H7 (cell line): ENCODE measurements around the gene PPP6R2. TPM values are rescaled to one million over a fixed set of nuclear protein-coding genes. Genes with fewer than 3 reads are reported as not detected.
A peak's percentile ranks its signal among the peaks of the same experiment; 100 is the strongest.

Source experiments
- DNase-seq: peaks from one replicate; pipeline ENCODE4 v3.0.0; 2012
- H3K27me3 ChIP-seq: 2 replicates; pipeline ENCODE4 v1.6.0; 2011; ENCODE audit warnings: mild to moderate bottlenecking, low read length; ENCODE audit not compliant: control insufficient read depth, insufficient read depth
- H3K36me3 ChIP-seq: replicated peaks from 2 replicates; pipeline ENCODE4 v1.5.1; 2011; ENCODE audit warnings: low read length; ENCODE audit not compliant: control insufficient read depth, insufficient read depth
- H3K4me3 ChIP-seq: 2 replicates; pipeline ENCODE4 v1.5.1; 2011; ENCODE audit warnings: low read depth, mild to moderate bottlenecking, control low read depth, low read length, moderate library complexity; ENCODE audit not compliant: insufficient read depth
- total RNA-seq: library from RNA; depleted of rRNA; stranded (reverse); fragments of >200 nt; shearing (Covaris generic); gene quantifications from 2 replicates; pipeline ENCODE4 v1.2.3, GENCODE V29; 2014

PPP6R2 gene
- total RNA-seq, 1 experiment from 2014 or later: 48.7 TPM

DNA sequence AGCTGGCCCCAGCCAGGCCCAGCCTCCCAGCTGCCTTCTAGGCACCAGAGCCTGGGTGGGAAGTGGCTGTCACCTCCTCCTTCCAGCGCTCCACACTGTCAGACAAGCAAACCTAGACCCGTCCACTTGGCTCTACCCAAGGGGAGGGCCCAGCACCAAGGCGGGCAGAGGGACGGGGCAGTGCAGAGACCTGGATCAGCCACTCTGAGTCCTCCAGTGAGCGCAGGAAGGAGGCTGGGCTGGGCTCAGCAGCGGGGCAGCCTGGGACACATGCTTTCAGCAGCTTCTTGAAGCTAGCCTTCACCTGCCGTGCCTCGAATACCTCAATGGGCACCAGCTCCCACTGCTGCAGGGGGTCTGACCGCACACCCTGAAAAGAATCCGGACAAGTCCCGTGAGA is 112.9 kb downstream of the PPP6R2 start:
- DNase-seq: no peak
- H3K36me3 ChIP-seq: peaks cover 20% of the 10 kb centered on the region
- H3K27me3 ChIP-seq: no peaks in the 10 kb centered on the region
- H3K4me3 ChIP-seq: no peak overlapping the region

DNA sequence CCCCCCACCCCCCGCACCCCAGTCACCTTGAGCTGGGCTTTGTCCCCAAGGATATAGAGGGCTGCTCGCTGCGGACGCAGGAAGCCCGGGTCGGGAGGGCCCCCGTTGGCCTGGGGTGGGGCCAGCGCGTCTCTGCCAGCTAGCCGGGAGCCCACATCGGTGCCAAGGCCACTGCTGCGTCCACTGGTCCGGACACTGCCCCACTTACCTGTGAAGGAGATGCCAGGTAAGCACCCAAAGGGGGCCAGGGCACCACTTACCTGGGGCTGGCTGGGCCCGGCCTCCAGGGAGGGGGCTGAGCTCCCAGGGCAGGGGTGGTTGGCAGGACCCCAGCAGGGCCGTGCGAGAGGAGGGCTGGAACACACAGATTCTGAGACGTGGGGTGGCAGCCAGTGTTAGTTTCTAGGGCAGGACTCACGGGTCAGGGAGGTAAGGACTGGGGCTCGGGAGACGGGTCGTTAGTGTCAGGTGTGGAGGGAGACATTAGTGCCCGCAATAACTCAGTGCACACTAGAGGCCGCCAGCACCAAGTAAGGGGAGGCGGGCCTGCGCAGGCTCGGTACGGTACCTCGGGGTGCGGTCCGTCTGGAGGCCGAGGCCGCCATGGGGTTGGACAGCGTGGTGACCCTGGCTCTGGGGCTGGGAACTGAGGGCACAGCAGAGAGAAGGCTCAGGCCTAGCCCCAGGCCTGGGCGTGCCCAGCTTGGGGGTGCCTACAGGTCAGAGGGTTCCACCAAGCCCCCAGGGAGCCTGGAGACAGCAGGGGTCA is 113.5 kb downstream of the PPP6R2 start:
- H3K4me3 ChIP-seq: no peak overlapping the region
- H3K36me3 ChIP-seq: peaks cover 20% of the 10 kb centered on the region
- no peaks in the 10 kb centered on the region for H3K27me3 ChIP-seq
- peak; percentile 95 for DNase-seq

DNA sequence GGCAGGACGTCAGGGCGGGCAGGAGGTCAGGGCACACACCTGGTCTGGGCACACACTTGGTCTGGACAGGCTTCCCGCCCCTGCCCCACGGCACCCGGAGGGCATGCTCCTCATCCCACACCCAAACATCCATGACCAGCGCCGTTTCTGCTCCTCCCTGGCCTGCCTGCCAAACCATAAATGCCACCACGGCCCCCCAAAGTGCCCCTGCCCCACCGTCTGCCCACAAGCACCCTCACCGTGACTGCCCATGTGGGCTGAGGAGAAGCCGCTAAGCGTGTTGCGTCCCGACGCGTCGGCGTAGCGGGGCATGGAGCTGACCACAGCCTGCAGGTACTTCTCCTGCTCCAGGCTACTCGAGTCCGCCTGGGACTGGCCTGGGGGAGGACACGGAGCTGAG is 115.9 kb downstream of the PPP6R2 start:
- Histone ChIP-seq H3K36me3 (peaks cover 27% of the 10 kb centered on the region), H3K27me3 (no peaks in the 10 kb centered on the region), H3K4me3 (no peak overlapping the region)
- no peak for DNase-seq

DNA sequence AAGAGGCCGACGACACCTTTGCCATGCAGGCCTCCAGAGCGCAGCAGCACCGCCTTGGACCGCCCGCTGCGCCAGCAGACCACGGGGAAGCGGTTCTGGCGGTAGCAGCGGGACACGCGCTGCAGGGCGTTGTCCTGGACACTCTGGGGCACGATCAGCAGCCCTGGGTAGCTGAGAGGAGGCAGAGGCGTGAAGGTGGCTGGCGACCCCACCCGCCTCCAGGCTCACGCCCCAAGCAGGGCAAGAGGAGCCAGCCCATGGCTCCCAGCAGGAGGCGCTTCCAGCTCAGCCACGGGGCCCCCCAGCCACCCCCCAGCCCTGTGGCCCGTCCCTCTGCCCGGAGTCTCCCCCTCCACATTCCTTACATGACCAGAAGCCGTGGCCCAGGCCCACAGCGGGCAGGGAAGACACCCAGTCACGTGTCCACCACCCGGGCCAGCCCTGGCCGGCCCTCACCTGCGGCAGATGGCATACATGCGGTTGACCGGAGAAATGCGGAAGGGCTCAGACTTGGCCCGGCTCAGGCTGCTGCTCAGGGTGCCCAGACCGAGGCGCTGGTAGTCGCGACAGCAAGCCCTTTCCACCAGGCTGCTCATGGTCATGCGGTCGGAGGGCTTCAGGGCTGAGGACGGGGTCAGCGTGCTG is 116.5 kb downstream of the PPP6R2 start:
- peaks cover 27% of the 10 kb centered on the region for H3K36me3 ChIP-seq
- no peaks in the 10 kb centered on the region for H3K27me3 ChIP-seq
- no peak overlapping the region for H3K4me3 ChIP-seq
- no peak for DNase-seq

DNA sequence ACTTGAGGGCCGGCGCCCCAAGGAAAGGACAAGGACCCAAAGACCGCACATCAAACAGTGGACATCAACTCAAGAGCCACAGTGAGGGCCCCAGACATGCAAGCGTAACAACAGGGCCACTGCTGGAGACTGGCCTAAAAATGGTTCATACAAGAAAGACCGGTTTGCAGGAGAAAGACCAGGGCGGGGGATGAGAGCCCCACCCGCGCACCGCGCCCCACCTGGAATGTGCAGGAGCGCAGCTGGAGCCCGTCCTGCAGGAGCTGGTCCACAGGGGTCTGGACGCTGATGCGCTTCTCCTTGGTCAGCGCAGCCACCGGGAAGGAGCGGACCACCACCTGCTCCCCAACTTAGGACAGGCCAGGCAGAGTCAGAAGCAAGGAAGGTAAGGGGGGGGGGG is 117.8 kb downstream of the PPP6R2 start:
- Histone ChIP-seq H3K36me3 (peaks cover 34% of the 10 kb centered on the region), H3K27me3 (no peaks in the 10 kb centered on the region), H3K4me3 (no peak overlapping the region)
- DNase-seq: no peak

DNA sequence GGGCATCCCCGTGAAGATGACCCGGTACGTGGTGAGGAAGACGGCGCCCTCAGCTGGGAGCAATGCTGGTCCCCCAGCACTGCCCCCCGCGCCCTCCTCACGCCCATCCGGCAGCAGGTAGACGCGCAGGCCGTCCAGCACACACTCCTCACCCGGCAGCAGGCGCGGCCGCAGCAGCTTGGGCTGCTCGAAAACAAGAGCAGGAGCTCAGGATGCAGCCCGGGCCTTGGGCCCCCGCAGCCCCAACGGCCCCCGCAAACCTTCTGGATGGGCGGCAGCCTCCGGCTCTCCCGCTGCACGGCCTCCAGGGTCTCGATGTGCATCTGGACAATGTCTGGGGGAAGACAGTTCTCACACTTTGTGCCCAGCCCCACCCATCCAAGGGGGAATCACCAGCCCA is 118.4 kb downstream of the PPP6R2 start:
- Histone ChIP-seq H3K36me3 (peaks cover 35% of the 10 kb centered on the region), H3K4me3 (no peak overlapping the region), H3K27me3 (no peaks in the 10 kb centered on the region)
- no peak for DNase-seq

DNA sequence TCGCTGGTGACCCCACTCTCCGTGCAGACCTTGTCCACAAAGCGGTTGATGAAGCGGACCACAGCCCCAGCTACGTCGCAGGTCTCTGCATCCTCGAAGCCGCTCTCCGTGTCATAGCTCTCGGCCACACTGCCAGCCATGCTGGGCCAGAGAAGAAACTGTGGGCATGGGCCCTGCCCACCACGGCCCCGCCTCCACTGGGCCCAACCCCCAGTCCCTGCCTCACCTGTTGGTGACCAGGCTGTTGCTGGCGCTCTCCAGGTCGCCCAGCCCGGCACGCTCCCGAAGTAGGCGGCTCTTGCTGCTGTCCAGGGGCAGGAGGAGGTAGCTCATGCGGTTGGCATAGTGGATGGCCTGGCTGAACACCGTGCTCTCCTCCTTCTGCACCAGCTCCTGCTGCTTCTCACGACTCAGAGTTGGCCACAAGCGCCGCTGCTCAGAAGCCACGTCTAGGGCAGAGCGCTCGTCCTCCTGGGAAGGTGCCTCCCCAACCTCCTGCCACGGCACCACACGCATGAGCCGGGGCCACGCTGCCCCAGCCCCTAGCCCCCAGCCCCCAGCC is 118.9 kb downstream of the PPP6R2 start:
- H3K36me3 ChIP-seq: peaks cover 39% of the 10 kb centered on the region
- DNase-seq: no peak
- no peak overlapping the region for H3K4me3 ChIP-seq
- no peaks in the 10 kb centered on the region for H3K27me3 ChIP-seq

DNA sequence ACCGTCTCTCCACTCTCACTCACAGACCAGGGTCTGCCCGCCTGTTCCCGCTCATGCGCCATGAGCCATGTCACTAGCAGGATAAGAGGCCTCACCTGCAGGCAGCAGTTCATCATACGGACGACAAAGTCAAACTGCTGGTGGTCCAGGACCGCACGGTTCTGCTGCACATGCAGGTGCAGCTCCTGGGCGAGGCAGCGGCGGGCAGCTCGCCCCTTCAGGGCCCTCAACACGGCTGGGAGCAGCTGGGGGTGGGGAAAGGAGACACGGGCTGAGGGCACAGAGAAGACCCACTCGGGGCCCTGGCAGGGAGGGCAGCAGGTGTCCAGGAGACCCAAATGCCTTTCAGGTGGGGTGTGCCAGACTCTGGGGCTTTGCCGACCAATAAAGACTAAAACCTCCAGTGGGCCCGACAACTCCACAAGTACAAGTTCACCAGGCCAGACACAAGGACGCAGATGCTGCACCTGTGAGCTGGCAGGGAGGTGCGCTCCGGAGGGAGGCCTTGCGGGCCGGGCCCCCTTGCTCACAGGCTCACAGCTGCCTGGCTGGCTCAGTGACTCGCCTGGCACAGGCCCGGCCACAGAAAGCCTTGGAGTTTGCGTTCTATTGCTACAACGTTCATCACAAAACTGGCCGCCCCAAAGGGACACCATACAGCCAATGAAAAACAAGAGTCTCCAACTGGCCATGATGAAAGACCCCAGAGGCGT is 120.2 kb downstream of the PPP6R2 start:
- no peak overlapping the region for H3K4me3 ChIP-seq
- no peaks in the 10 kb centered on the region for H3K27me3 ChIP-seq
- DNase-seq: no peak
- H3K36me3 ChIP-seq: peaks cover 39% of the 10 kb centered on the region

DNA sequence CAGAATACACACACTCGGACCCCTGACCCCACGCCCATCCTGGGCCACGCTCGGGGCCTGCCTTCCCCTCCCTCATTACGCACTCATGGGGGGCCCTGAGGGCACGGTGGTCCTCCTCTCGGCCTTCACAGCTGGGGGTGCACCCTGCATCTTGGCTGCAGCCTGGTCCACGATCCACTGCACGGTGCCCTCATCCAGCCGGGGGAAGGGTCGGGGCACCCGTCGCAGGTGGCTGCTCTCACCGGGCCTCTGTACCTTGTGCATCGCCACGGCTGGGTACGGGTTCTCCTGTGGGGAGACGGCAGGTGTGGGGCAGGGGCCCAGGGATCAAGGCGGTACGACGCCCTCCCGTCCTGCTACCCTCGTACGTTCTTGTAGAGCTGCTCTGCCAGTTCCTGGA is 121.3 kb downstream of the PPP6R2 start:
- no peak for DNase-seq
- Histone ChIP-seq H3K36me3 (peaks cover 35% of the 10 kb centered on the region), H3K4me3 (no peak overlapping the region)

DNA sequence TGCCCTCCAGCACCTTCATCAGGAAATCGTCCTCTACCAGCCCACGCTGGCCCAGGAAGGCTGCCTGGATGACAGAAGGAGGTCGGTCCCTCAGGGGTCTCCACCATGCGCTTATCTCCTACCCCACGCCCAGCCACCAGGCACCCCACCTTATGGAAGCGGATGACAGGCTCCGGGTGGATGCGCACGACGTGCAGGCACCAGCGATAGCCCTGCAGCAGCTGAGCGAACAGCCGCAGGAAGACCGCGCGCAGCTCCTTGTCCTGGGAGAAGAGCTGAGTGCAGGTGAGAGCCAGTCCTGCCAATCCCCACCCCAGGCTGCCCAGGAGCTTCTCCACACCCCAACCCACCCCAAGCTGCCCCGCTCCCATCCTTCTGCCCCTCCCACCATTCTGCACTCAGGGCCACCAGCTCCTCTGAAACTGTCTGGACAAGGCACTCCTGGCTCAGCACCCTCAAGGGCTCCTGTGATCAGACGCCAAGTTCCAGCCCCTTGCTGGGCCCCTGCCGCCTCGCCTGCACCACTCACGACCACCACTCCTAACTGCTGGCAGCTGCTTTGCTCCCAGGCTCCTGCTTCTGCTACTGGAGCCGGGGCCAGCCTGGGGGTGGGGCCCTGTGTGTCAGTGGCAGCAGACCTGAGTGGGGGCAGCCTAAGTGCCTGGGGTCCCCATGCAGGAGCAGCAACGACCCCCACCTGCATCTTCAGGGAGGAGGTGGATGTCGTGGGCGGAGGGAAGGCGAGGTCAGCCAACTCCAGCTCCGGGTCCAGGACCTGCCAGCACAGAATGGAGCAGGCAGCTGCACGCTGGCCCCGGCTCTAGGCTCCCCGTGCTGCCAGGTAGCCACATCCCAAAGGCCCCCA is 122.2 kb downstream of the PPP6R2 start:
- H3K36me3 ChIP-seq: peaks cover 35% of the 10 kb centered on the region
- no peak overlapping the region for H3K4me3 ChIP-seq
- no peaks in the 10 kb centered on the region for H3K27me3 ChIP-seq
- DNase-seq: no peak

More for the DNA sequence above, 121.3 kb downstream of the PPP6R2 start:
- H3K27me3 ChIP-seq: no peaks in the 10 kb centered on the region

DNA sequence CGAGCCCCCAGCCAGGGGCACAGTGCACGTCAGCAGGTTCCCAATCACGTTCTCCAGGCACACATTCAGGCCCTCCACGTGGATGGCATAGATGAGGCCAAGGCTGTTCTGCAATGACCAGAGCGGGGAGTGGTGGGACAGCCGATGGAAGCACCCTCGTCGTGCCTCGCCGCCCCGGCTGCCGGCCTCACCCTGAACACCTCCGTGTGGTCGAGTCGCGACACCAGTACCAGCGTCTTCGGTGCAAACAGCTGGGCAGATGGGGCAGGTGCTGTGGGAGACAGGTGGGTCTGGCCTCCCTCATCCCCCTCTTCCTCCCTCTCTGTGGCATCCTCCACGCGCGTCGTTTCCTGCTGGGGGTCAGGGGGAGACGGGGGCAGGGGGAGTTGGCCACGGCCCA is 124.2 kb downstream of the PPP6R2 start:
- no peak for DNase-seq
- no peaks in the 10 kb centered on the region for H3K27me3 ChIP-seq
- H3K4me3 ChIP-seq: no peak overlapping the region
- peaks cover 26% of the 10 kb centered on the region for H3K36me3 ChIP-seq

DNA sequence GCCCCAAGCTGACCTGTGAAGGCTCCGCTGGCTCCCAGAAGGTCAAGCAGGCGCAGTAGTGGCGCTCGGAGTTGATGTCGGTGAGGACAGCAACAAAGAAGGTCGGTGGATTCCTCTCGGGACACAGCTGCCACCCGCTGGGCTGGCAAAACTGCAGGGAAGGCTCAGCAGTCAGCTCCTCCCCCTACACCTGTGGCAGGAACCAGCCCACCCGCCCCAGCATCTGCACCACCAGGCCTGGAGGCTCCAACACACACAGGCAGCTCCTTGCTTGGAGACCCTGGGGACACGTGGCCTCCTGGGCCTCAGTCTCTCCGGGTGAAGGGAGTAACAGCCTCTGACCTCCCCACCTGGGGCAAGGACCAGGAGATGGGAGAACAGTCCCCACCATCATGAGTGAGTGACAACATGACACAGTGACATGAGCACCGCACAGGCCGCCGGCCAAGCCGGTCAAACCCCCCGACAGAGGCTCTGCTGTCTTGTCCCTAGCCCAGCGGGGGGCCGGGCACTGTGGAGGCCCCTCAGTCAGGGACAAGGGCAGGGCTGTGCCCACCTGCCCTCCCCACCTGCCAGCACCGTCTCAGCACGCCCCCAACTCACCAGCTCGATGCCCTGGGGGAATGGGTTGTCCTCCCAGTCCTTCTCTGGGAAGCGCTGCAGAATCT is 124.8 kb downstream of the PPP6R2 start:
- DNase-seq: no peak
- peaks cover 24% of the 10 kb centered on the region for H3K36me3 ChIP-seq
- H3K4me3 ChIP-seq: no peak overlapping the region
- no peaks in the 10 kb centered on the region for H3K27me3 ChIP-seq

DNA sequence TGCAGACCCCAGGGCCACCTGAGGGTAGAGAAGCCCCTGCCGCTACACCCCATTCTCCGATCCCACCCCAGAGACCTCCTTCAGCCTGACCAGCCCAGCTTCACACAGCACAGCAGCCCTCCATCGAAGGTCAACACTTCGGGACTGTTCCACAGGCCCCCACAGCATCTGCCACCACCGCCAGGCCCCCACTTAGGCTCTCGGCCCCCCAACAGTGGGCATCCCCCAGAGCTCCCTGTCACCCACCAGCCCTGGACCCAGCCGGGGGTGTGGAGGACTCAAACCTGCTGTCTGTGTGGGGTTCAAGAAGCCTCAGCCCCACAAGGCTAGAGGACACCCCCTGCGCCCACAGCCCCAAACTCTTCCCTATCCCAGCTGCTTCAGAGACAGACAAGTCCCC is 125.5 kb downstream of the PPP6R2 start:
- H3K4me3 ChIP-seq: no peak overlapping the region
- no peaks in the 10 kb centered on the region for H3K27me3 ChIP-seq
- peaks cover 22% of the 10 kb centered on the region for H3K36me3 ChIP-seq
- DNase-seq: no peak
